Chondrocyte (in vitro differentiated cells): ENCODE measurements around the gene ABI3. TPM values are rescaled to one million over a fixed set of nuclear protein-coding genes. Genes with fewer than 3 reads are reported as not detected.
A peak's percentile ranks its signal among the peaks of the same experiment; 100 is the strongest.

Source experiments
- DNase-seq: peaks from one replicate; pipeline ENCODE4 v3.0.0; 2021; ENCODE audit warnings: mixed read lengths, low spot score
- H3K27ac Mint-ChIP-seq: one replicate; pipeline ENCODE4 v1.8.0; 2021; ENCODE audit warnings: mild to moderate bottlenecking, moderate library complexity, mixed read lengths; ENCODE audit not compliant: unreplicated experiment
- H3K27me3 Mint-ChIP-seq: 2 replicates; pipeline ENCODE4 v1.8.0; 2021; ENCODE audit warnings: low read depth, mixed read lengths
- H3K36me3 Mint-ChIP-seq: 2 replicates; pipeline ENCODE4 v1.8.0; 2021; ENCODE audit warnings: low read depth, mixed read lengths
- H3K4me1 Mint-ChIP-seq: 2 replicates; pipeline ENCODE4 v1.8.0; 2021; ENCODE audit warnings: low read depth, mild to moderate bottlenecking, mixed read lengths
- H3K4me3 Mint-ChIP-seq: one replicate; pipeline ENCODE4 v1.8.0; 2021; ENCODE audit warnings: mild to moderate bottlenecking, moderate library complexity, mixed read lengths; ENCODE audit not compliant: unreplicated experiment
- H3K9me3 Mint-ChIP-seq: 2 replicates; pipeline ENCODE4 v1.8.0; 2021; ENCODE audit warnings: low read depth, mixed read lengths
- CTCF ChIP-seq: fragments of 200-600 bp; sonication (generic); IDR thresholded peaks from 2 replicates; pipeline ENCODE4 v1.5.0; 2021; ENCODE audit warnings: antibody characterized with exemption, mild to moderate bottlenecking, moderate library complexity
- total RNA-seq: library from RNA; stranded (reverse); gene quantifications from 3 replicates; pipeline ENCODE4 v1.2.1, GENCODE V29; 2021

Gene ABI3
- total RNA-seq, 1 donor from 2014 or later: not detected

GRCh38 chr17:49194297-49194607 lies 16.3 kb upstream of the ABI3 start:
- TF ChIP-seq CTCF: no peak
- no peaks in the 10 kb centered on the region for H3K9me3 Mint-ChIP-seq
- peak overlapping the region; percentile 99 for H3K27ac Mint-ChIP-seq
- no peaks in the 10 kb centered on the region for H3K27me3 Mint-ChIP-seq
- H3K4me3 Mint-ChIP-seq: no peak overlapping the region
- H3K4me1 Mint-ChIP-seq: peaks cover 16% of the 10 kb centered on the region
- no peak for DNase-seq
- no peaks in the 10 kb centered on the region for H3K36me3 Mint-ChIP-seq

- peak overlapping the region; percentile 47 for H3K27ac Mint-ChIP-seq
- H3K4me3 Mint-ChIP-seq: no peak overlapping the region
- H3K27me3 Mint-ChIP-seq: no peaks in the 10 kb centered on the region
- no peak for DNase-seq
- TF ChIP-seq CTCF: no peak
- H3K4me1 Mint-ChIP-seq: peaks cover 16% of the 10 kb centered on the region
- no peaks in the 10 kb centered on the region for H3K36me3 Mint-ChIP-seq
- H3K9me3 Mint-ChIP-seq: no peaks in the 10 kb centered on the region
Observed at GRCh38 chr17:49195751-49196150, 14.8 kb upstream of the ABI3 start.

GRCh38 chr17:49196520-49196919 lies 14.0 kb upstream of the ABI3 start:
- Mint-ChIP-seq H3K4me3 (no peak overlapping the region), H3K27ac (no peak overlapping the region), H3K4me1 (peaks cover 15% of the 10 kb centered on the region), H3K9me3 (no peaks in the 10 kb centered on the region), H3K36me3 (no peaks in the 10 kb centered on the region), H3K27me3 (no peaks in the 10 kb centered on the region)
- DNase-seq: no peak
- TF ChIP-seq CTCF: no peak

- TF ChIP-seq CTCF: no peak
- H3K27me3 Mint-ChIP-seq: no peaks in the 10 kb centered on the region
- no peak overlapping the region for H3K27ac Mint-ChIP-seq
- no peaks in the 10 kb centered on the region for H3K9me3 Mint-ChIP-seq
- H3K4me1 Mint-ChIP-seq: peaks cover 12% of the 10 kb centered on the region
- H3K36me3 Mint-ChIP-seq: no peaks in the 10 kb centered on the region
- no peak for DNase-seq
- H3K4me3 Mint-ChIP-seq: no peak overlapping the region
Observed at GRCh38 chr17:49197346-49197998, 13.0 kb upstream of the ABI3 start.

GRCh38 chr17:49198211-49198610 lies 12.3 kb upstream of the ABI3 start:
- Mint-ChIP-seq H3K36me3 (no peaks in the 10 kb centered on the region), H3K4me1 (peaks cover 9% of the 10 kb centered on the region), H3K27me3 (no peaks in the 10 kb centered on the region), H3K4me3 (no peak overlapping the region), H3K27ac (no peak overlapping the region), H3K9me3 (no peaks in the 10 kb centered on the region)
- no peak for TF ChIP-seq CTCF
- DNase-seq: no peak
